RWPE1 (cell line): Measurements from ENCODE around the gene BST2.

Experiments
- CTCF ChIA-PET: fragments of 350-600 bp; sonication (Branson Sonifier 250); formaldehyde crosslinking; extraction: SDS; loops from one replicate; lab custom pipeline; 2021; lab: Yijun Ruan, JAX
- POLR2A ChIA-PET: fragments of 400-600 bp; formaldehyde crosslinking; extraction: SDS; loops from one replicate; lab custom pipeline; 2020; ENCODE audit warnings: antibody characterized with exemption; ENCODE audit not compliant: low non-redundant PET; lab: Yijun Ruan, JAX
- DNase-seq: peaks from one replicate; pipeline ENCODE4 v3.0.0; 2012; ENCODE audit warnings: low spot score
- H3K27ac ChIP-seq: fragments of 450-650 bp; 2 replicates; pipeline ENCODE4 v1.5.1; 2017
- TF ChIP-seq, protein P1 (sequence below): fragments of 450-650 bp; conservative IDR thresholded peaks from 2 replicates; pipeline ENCODE4 v1.5.1; 2017; ENCODE audit warnings: low read depth, mild to moderate bottlenecking

The BST2 gene

GRCh38 chr19:17409990-17410389 is 4.6 kb upstream of the BST2 start:
- ChIA-PET POLR2A (no interaction called here), CTCF (no interaction called here)
- H3K27ac ChIP-seq = no peak overlapping the region
- no peak for DNase-seq
- TF ChIP-seq, protein P1, sequence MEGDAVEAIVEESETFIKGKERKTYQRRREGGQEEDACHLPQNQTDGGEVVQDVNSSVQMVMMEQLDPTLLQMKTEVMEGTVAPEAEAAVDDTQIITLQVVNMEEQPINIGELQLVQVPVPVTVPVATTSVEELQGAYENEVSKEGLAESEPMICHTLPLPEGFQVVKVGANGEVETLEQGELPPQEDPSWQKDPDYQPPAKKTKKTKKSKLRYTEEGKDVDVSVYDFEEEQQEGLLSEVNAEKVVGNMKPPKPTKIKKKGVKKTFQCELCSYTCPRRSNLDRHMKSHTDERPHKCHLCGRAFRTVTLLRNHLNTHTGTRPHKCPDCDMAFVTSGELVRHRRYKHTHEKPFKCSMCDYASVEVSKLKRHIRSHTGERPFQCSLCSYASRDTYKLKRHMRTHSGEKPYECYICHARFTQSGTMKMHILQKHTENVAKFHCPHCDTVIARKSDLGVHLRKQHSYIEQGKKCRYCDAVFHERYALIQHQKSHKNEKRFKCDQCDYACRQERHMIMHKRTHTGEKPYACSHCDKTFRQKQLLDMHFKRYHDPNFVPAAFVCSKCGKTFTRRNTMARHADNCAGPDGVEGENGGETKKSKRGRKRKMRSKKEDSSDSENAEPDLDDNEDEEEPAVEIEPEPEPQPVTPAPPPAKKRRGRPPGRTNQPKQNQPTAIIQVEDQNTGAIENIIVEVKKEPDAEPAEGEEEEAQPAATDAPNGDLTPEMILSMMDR = no peak

DNA sequence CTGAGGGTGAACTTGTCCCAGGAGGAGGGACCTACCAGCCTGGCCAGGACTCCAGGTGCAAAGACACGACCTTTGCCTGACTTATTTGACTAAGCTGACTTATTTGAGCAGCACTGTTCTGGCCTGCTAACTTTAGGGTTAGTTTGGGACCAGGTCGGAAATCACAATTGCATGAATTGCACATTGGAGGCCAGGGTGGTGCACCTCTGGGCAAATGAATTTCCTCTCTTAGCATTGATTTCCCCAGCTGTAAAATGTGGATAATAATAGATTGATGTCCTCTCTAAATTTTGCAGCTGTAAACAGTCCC is 1.4 kb upstream of the BST2 start:
- DNase-seq = no peak
- ChIA-PET CTCF (interaction anchor here (0.6 to 0.7 kb wide), 2 partner anchors 89 to 107 kb away, joined by 3 to 4 read pairs; no protein-coding TSS in a partner anchor), POLR2A (interaction anchor here (0.7 kb wide), 1 partner anchor 13 kb away, joined by 3 read pairs; the partner anchor contains the start of gene MVB12A)
- TF ChIP-seq, protein P1 = no peak
- H3K27ac ChIP-seq = peak overlapping the region; percentile 24

DNA sequence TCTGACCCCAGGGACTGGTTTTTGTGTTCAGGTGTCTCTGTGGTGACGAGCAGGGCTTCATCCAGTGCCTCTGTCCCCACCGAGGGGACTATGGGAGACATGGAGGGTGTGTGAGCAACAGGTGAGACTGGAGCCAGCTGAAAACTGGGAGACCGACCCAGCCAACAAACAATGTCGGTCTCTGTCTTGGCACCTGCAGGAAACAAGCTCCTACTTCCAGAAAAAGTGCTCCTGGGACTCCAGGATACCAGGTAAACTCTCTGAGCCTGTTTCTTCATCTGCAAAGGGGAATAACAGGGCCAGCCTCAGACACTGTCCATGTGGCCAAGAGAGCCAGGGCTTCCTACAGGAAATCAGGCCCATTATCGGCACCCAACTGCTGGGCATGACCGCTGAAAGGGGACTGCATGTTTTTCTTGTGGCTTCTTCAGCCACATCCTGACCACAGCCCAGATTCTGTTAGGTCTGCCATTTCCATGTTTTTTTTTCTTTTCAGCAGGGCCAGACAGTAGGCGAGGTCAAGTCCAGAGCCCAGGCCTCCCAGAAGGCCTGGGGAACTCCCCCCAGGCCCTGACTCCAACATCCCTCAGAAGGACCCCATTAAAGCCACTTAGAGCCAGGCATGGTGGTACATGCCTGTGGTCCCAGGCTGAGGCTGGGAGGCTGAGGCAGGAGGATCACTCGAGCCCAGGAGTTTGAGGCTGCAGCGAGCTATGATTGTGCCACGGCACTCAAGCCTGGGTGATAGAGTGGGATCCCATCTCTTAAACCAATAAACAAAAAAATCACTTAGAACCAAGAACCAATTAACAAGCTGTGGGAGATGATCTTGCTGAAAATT is 836 bp upstream of the BST2 start:
- H3K27ac ChIP-seq = peak overlapping the region; percentile 24
- CTCF ChIA-PET = interaction anchor here (0.6 to 0.7 kb wide), 2 partner anchors 90 to 107 kb away, joined by 3 to 4 read pairs; no protein-coding TSS in a partner anchor
- TF ChIP-seq, protein P1 = no peak
- POLR2A ChIA-PET = interaction anchor here (0.7 kb wide), 1 partner anchor 14 kb away, joined by 3 read pairs; the partner anchor contains the start of gene MVB12A
- no peak for DNase-seq

GRCh38 chr19:17404621-17405249 is 695 bp downstream of the BST2 start:
- no peak for DNase-seq
- ChIA-PET POLR2A (interaction anchor here (0.9 kb wide), 1 partner anchor 15 kb away, joined by 13 read pairs; the partner anchor contains the start of gene MVB12A), CTCF (interaction anchor here (0.6 kb wide), 1 partner anchor 35 kb away, joined by 3 read pairs; no protein-coding TSS in a partner anchor)
- peak overlapping the region; percentile 24 for H3K27ac ChIP-seq
- TF ChIP-seq, protein P1 = no peak

DNA sequence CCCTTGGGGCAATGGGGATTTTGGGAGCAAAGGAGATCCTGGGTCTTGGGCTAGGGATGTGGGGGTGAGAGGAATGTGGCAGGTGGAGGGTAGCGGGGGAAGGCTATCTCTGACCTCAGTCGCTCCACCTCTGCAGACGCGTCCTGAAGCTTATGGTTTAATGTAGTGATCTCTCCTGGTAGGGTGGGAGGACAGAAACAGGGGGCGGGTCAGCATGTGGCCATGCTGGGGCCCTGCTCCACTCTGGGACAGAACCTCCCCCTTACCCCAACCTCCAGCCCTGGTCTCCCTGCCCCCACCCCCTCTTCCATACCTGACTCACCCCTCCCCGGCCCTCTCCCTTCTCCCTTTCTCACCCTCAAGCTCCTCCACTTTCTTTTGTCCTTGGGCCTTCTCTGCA is 1.4 kb downstream of the BST2 start:
- CTCF ChIA-PET = no interaction called here
- TF ChIP-seq, protein P1 = no peak
- DNase-seq = no peak
- POLR2A ChIA-PET = interaction anchor here (0.5 kb wide), 1 partner anchor 391 kb away, joined by 4 read pairs; the partner anchor contains the start of gene B3GNT3
- H3K27ac ChIP-seq = peak overlapping the region; percentile 12; the same call in 1 of the 2 replicates
